ENCODE measurements around the gene SLC25A21.

The SLC25A21 gene

DNA sequence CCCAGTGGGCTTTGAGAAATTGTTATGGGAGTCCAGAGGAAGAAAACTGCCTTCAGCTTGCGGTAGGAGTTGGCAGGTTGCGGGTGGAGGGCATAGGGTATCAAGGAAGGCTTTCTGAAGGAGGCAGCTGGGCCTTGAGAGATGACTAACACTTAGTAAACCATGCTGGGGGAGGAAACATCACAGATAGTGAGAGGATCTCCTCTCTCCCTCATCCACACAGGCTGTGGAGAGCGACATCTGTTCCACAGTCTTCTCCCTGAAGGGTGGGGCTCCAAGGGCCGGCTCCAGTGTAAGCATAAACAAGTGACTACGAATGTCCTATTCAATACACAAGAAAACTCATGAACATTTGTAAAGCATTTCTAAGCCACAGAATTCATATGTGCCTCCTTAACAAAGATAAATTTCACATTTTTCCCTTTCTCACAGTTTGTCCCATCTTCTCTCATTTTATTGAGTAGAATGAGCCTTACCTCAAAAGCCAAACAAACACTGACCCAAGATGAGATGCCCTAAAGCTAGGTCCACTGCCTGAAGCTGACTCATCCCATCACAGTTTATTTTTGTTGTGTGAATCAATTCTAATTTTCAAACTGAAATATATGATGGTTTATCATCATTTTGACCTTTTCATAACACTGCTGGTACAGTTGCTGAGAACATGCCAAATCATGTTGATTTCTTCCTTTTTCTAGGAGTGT lies 227.9 kb downstream of the SLC25A21 start:
- H3K4me3 Mint-ChIP-seq = no peak overlapping the region
- no peaks in the 10 kb centered on the region for H3K9me3 Mint-ChIP-seq
- DNase-seq (ENCODE audit: low spot score in 2 of 2) (no peak), ATAC-seq (replicated peaks; ENCODE audit: extremely low read depth, poor library complexity, severe bottlenecking) (no peak)
- no peak overlapping the region for H3K27ac Mint-ChIP-seq (ENCODE audit: low read depth)
- H3K36me3 Mint-ChIP-seq (ENCODE audit: insufficient read depth) = no peaks in the 10 kb centered on the region
- no peaks in the 10 kb centered on the region for H3K4me1 Mint-ChIP-seq
- H3K27me3 Mint-ChIP-seq = no peaks in the 10 kb centered on the region

- H3K9me3 Mint-ChIP-seq = no peaks in the 10 kb centered on the region
These were observed 229.7 kb downstream of the SLC25A21 start for GRCh38 chr14:36942522-36943245.

GRCh38 chr14:36941783-36942521 lies 230.5 kb downstream of the SLC25A21 start:
- no peak for DNase-seq (ENCODE audit: low spot score in 2 of 2)
- no peaks in the 10 kb centered on the region for H3K4me1 Mint-ChIP-seq
- no peak for ATAC-seq (replicated peaks; ENCODE audit: extremely low read depth, poor library complexity, severe bottlenecking)

More at GRCh38 chr14:36942522-36943245, 229.7 kb downstream of the SLC25A21 start:
- ATAC-seq (replicated peaks; ENCODE audit: extremely low read depth, poor library complexity, severe bottlenecking) = no peak
- H3K4me1 Mint-ChIP-seq = no peaks in the 10 kb centered on the region
- no peaks in the 10 kb centered on the region for H3K36me3 Mint-ChIP-seq (ENCODE audit: insufficient read depth)
- H3K27ac Mint-ChIP-seq (ENCODE audit: low read depth) = no peak overlapping the region
- H3K27me3 Mint-ChIP-seq = no peaks in the 10 kb centered on the region
- no peak overlapping the region for H3K4me3 Mint-ChIP-seq
- no peak for DNase-seq (ENCODE audit: low spot score in 2 of 2)

DNA sequence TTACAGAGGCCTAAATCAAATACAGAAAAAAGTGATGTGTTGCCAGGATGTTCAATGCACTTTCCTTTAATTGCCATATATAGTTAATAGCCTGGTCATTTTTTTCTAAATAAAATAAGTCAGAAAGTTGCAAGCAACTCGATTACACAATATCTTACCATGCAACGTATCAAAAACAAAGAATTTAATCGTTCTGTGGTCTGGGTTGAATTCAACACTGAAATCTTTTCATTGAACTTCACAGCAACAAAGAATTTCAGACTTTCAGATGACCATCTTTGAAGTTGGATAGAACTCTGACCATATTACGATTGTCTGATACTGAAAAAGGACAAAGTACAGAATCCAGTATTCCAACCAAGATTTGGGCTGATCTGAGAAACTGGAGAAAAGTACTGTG lies 231.9 kb downstream of the SLC25A21 start:
- H3K27ac Mint-ChIP-seq (ENCODE audit: low read depth) = no peak overlapping the region

More at GRCh38 chr14:36941783-36942521, 230.5 kb downstream of the SLC25A21 start:
- Mint-ChIP-seq H3K27ac (ENCODE audit: low read depth) (no peak overlapping the region), H3K9me3 (no peaks in the 10 kb centered on the region), H3K27me3 (no peaks in the 10 kb centered on the region), H3K36me3 (ENCODE audit: insufficient read depth) (no peaks in the 10 kb centered on the region), H3K4me3 (no peak overlapping the region)

GRCh38 chr14:36939265-36939664 lies 233.1 kb downstream of the SLC25A21 start:
- no peaks in the 10 kb centered on the region for H3K36me3 Mint-ChIP-seq (ENCODE audit: insufficient read depth)
- ATAC-seq (replicated peaks; ENCODE audit: extremely low read depth, poor library complexity, severe bottlenecking) = no peak
- H3K27me3 Mint-ChIP-seq = no peaks in the 10 kb centered on the region
- H3K27ac Mint-ChIP-seq (ENCODE audit: low read depth) = no peak overlapping the region
- no peaks in the 10 kb centered on the region for H3K4me1 Mint-ChIP-seq
- no peaks in the 10 kb centered on the region for H3K9me3 Mint-ChIP-seq
- no peak for DNase-seq (ENCODE audit: low spot score in 2 of 2)
- H3K4me3 Mint-ChIP-seq = no peak overlapping the region

More for the DNA sequence above, 231.9 kb downstream of the SLC25A21 start:
- DNase-seq (ENCODE audit: low spot score in 2 of 2) (no peak), ATAC-seq (replicated peaks; ENCODE audit: extremely low read depth, poor library complexity, severe bottlenecking) (no peak)
- Mint-ChIP-seq H3K4me3 (no peak overlapping the region), H3K4me1 (no peaks in the 10 kb centered on the region), H3K9me3 (no peaks in the 10 kb centered on the region), H3K27me3 (no peaks in the 10 kb centered on the region), H3K36me3 (ENCODE audit: insufficient read depth) (no peaks in the 10 kb centered on the region)

- H3K36me3 Mint-ChIP-seq (ENCODE audit: insufficient read depth) = no peaks in the 10 kb centered on the region
- no peak overlapping the region for H3K4me3 Mint-ChIP-seq
- ATAC-seq (replicated peaks; ENCODE audit: extremely low read depth, poor library complexity, severe bottlenecking) (no peak), DNase-seq (ENCODE audit: low spot score in 2 of 2) (no peak)
- no peaks in the 10 kb centered on the region for H3K27me3 Mint-ChIP-seq
- H3K27ac Mint-ChIP-seq (ENCODE audit: low read depth) = no peak overlapping the region
- H3K9me3 Mint-ChIP-seq = no peaks in the 10 kb centered on the region
- H3K4me1 Mint-ChIP-seq = no peaks in the 10 kb centered on the region
These were observed 233.7 kb downstream of the SLC25A21 start for GRCh38 chr14:36938678-36939077.

- peaks cover 5% of the 10 kb centered on the region for H3K9me3 Mint-ChIP-seq
These were observed 236.3 kb downstream of the SLC25A21 start for GRCh38 chr14:36935976-36936678.

GRCh38 chr14:36934304-36934703 lies 238.1 kb downstream of the SLC25A21 start:
- Mint-ChIP-seq H3K4me1 (no peaks in the 10 kb centered on the region), H3K27ac (ENCODE audit: low read depth) (no peak overlapping the region), H3K27me3 (no peaks in the 10 kb centered on the region), H3K36me3 (ENCODE audit: insufficient read depth) (no peaks in the 10 kb centered on the region), H3K9me3 (peaks cover 14% of the 10 kb centered on the region), H3K4me3 (no peak overlapping the region)
- DNase-seq (ENCODE audit: low spot score in 2 of 2) (no peak), ATAC-seq (replicated peaks; ENCODE audit: extremely low read depth, poor library complexity, severe bottlenecking) (no peak)

More at GRCh38 chr14:36935976-36936678, 236.3 kb downstream of the SLC25A21 start:
- ATAC-seq (replicated peaks; ENCODE audit: extremely low read depth, poor library complexity, severe bottlenecking) = no peak
- no peaks in the 10 kb centered on the region for H3K4me1 Mint-ChIP-seq
- H3K4me3 Mint-ChIP-seq = no peak overlapping the region
- H3K27ac Mint-ChIP-seq (ENCODE audit: low read depth) = no peak overlapping the region
- no peaks in the 10 kb centered on the region for H3K27me3 Mint-ChIP-seq
- H3K36me3 Mint-ChIP-seq (ENCODE audit: insufficient read depth) = no peaks in the 10 kb centered on the region
- DNase-seq (ENCODE audit: low spot score in 2 of 2) = no peak

- Mint-ChIP-seq H3K4me3 (no peak overlapping the region), H3K36me3 (ENCODE audit: insufficient read depth) (no peaks in the 10 kb centered on the region), H3K4me1 (no peaks in the 10 kb centered on the region), H3K27ac (ENCODE audit: low read depth) (no peak overlapping the region), H3K27me3 (no peaks in the 10 kb centered on the region), H3K9me3 (peaks cover 14% of the 10 kb centered on the region)
- ATAC-seq (replicated peaks; ENCODE audit: extremely low read depth, poor library complexity, severe bottlenecking) (no peak), DNase-seq (ENCODE audit: low spot score in 2 of 2) (no peak)
These were observed 240.6 kb downstream of the SLC25A21 start for GRCh38 chr14:36931791-36932190.

DNA sequence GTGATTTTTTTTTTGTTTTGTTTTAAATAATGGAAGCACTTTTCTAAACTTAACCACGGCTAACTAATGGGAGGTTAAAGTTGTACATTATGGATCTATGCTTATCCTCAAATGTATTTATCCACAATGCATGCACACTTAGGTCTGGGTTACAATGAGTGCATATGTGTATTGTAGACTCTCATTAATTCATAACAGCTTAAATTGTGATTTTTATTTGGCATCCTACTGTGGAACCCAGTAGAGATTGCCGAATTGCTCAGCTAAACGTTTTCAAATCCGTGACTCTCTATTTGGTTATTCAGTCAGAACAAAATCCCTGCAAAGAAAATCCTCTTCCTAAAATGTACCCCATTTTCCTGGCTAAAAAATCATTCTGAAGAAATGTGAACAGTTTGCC lies 244.0 kb downstream of the SLC25A21 start:
- H3K27ac Mint-ChIP-seq (ENCODE audit: low read depth) = no peak overlapping the region
- peaks cover 14% of the 10 kb centered on the region for H3K9me3 Mint-ChIP-seq
- no peaks in the 10 kb centered on the region for H3K27me3 Mint-ChIP-seq
- no peaks in the 10 kb centered on the region for H3K36me3 Mint-ChIP-seq (ENCODE audit: insufficient read depth)
- H3K4me1 Mint-ChIP-seq = no peaks in the 10 kb centered on the region
- ATAC-seq (replicated peaks; ENCODE audit: extremely low read depth, poor library complexity, severe bottlenecking) = no peak
- H3K4me3 Mint-ChIP-seq = no peak overlapping the region
- no peak for DNase-seq (ENCODE audit: low spot score in 2 of 2)

DNA sequence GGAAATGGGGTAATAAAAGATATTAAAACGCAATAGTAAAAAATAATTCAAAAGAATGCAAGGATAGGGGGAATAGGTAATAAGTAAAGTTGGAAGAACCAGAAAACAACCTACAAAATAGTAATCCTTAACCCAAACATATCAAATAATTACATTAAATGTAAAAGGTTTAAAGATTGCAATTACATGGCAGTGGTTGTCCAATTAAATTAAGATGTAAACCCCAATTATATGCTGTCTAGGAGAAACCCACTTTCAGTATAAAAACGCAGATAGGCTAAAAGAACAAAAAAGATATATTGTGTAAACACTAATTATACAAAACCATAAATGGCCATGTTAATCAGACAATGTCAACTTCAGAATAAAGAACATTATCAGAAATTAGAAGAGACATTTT lies 247.3 kb downstream of the SLC25A21 start:
- DNase-seq (ENCODE audit: low spot score in 2 of 2) (no peak), ATAC-seq (replicated peaks; ENCODE audit: extremely low read depth, poor library complexity, severe bottlenecking) (no peak)
- Mint-ChIP-seq H3K9me3 (no peaks in the 10 kb centered on the region), H3K4me1 (no peaks in the 10 kb centered on the region), H3K36me3 (ENCODE audit: insufficient read depth) (no peaks in the 10 kb centered on the region), H3K27me3 (no peaks in the 10 kb centered on the region), H3K4me3 (no peak overlapping the region), H3K27ac (ENCODE audit: low read depth) (no peak overlapping the region)

DNA sequence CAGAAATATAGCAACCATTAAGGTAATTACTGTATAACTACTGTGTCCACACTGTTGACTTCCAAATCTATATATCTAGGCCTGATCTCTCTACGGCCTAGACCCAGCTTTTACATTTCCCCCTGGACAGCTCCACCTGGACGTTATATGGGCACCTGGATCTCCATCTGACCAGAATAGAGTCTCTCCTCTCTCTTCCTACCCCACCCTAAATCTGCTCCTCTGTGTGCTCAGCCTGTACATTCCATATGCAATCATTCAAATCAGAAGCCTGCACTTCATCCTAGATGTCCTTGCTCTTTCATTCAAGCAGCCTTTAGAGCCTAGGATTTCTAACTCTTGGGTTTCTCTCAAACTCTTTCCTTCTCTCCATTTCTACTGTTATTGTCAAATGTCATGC lies 255.7 kb downstream of the SLC25A21 start:
- Mint-ChIP-seq H3K9me3 (no peaks in the 10 kb centered on the region), H3K4me3 (no peak overlapping the region), H3K27me3 (no peaks in the 10 kb centered on the region), H3K4me1 (no peaks in the 10 kb centered on the region), H3K36me3 (ENCODE audit: insufficient read depth) (no peaks in the 10 kb centered on the region), H3K27ac (ENCODE audit: low read depth) (no peak overlapping the region)
- ATAC-seq (replicated peaks; ENCODE audit: extremely low read depth, poor library complexity, severe bottlenecking) (no peak), DNase-seq (ENCODE audit: low spot score in 2 of 2) (no peak)

Data from central memory CD8-positive, alpha-beta T cell (primary cell).